Measurements from ENCODE around the gene PRDX3. TPM values are rescaled to one million over a fixed set of nuclear protein-coding genes. Genes with fewer than 3 reads are reported as not detected.

Gene PRDX3
- total and polyA plus RNA-seq, 4 donors = 84.1 to 155 (median 109) TPM

DNA sequence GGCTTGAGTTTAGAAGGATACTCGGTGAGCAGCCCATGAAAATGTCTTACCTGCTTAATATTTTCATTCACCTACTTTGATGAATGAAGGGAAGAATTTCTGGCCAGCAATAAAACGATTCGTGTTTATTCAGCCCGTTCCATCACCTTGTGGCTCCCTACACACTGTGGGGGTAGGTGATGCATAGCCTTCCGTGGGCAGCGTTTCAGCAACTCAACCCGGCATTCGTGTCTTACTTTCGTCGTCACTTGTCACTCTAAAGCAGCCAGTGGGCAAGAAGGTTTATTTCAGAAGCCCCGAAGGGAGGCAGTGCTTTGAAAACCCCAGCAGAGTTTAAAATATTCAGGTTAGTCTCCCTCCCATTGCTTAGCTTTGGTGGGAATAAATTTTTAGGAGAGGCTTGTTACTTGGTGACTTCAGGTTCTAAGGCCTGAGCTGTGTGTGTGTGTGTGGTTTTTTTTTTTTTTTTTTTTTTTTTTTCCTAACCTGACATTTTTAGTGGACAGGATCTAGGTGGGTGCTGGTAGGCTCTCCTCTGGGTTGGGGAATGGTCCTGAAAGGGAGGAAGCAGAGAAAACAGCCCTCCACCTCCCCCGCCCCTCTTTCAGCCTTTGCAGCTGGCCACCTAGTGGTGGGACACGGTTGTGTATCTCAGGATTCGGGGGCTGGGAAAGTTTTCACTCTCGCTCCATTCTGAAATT, 30.6 kb upstream of the PRDX3 start:
- H3K9ac ChIP-seq (ENCODE audit: insufficient read depth in 1 of 2, low read length in 2 of 2) = peak overlapping the region in 1 of 2 donors; percentile 88

GRCh38 chr10:119208553-119208940, 29.9 kb upstream of the PRDX3 start:
- 3 to 4% methylated on average over 3 of the region's 3 CpGs for WGBS, 2 donors
- no peaks in the 10 kb centered on the region for H3K9me3 ChIP-seq (ENCODE audit: control insufficient read depth in 4 of 4, insufficient read depth in 3 of 4, low read length in 3 of 4)
- H3K4me1 ChIP-seq (ENCODE audit: control insufficient read depth in 5 of 5, insufficient read depth in 5 of 5, low read length in 5 of 5) = peaks cover 0 to 54% (median 26%) of the 10 kb centered on the region in 5 donors

More for the DNA sequence above, 30.6 kb upstream of the PRDX3 start:
- 5 to 8% methylated on average over 15 of the region's 15 CpGs for WGBS, 2 donors
- Histone ChIP-seq H3K4me1 (ENCODE audit: control insufficient read depth in 5 of 5, insufficient read depth in 5 of 5, low read length in 5 of 5) (peaks cover 0 to 61% (median 26%) of the 10 kb centered on the region in 5 donors), H3K4me3 (peak overlapping the region; percentile 52), H3K27me3 (ENCODE audit: control insufficient read depth in 3 of 3, insufficient read depth in 3 of 3, low read length in 2 of 3) (no peaks in the 10 kb centered on the region), H3K27ac (ENCODE audit: low read depth in 1 of 2, low read length in 1 of 2) (peak overlapping the region; percentile 63 to 75), H3K36me3 (ENCODE audit: control insufficient read depth in 4 of 4, insufficient read depth in 4 of 4, low read length in 4 of 4) (peaks cover 0 to 9% (median 3%) of the 10 kb centered on the region in 4 donors), H3K9me3 (ENCODE audit: control insufficient read depth in 4 of 4, insufficient read depth in 3 of 4, low read length in 3 of 4) (no peaks in the 10 kb centered on the region)
- DNase-seq (peak; percentile 80 to 90 (median 87)), ATAC-seq (ENCODE audit: insufficient read depth, low FRiP score) (no peak)
- peak; percentile 53 for TF ChIP-seq CTCF (IDR thresholded peaks at IDR 0.05; ENCODE audit: control extremely low read depth, extremely low read depth)

GRCh38 chr10:119207713-119208552, 29.3 kb upstream of the PRDX3 start:
- H3K27ac ChIP-seq (ENCODE audit: low read depth in 1 of 2, low read length in 1 of 2) = peak overlapping the region; percentile 90 to 94
- peak overlapping the region; percentile 95 for H3K4me3 ChIP-seq
- no peak for TF ChIP-seq CTCF (IDR thresholded peaks at IDR 0.05; ENCODE audit: control extremely low read depth, extremely low read depth)
- no peaks in the 10 kb centered on the region for H3K9me3 ChIP-seq (ENCODE audit: control insufficient read depth in 4 of 4, insufficient read depth in 3 of 4, low read length in 3 of 4)
- H3K4me1 ChIP-seq (ENCODE audit: control insufficient read depth in 5 of 5, insufficient read depth in 5 of 5, low read length in 5 of 5) = peaks cover 0 to 50% (median 32%) of the 10 kb centered on the region in 5 donors
- no peaks in the 10 kb centered on the region for H3K27me3 ChIP-seq (ENCODE audit: control insufficient read depth in 3 of 3, insufficient read depth in 3 of 3, low read length in 2 of 3)
- DNase-seq (peak; percentile 66 to 83 (median 81)), ATAC-seq (ENCODE audit: insufficient read depth, low FRiP score) (peak; percentile 1)
- peaks cover 0 to 9% (median 2%) of the 10 kb centered on the region in 4 donors for H3K36me3 ChIP-seq (ENCODE audit: control insufficient read depth in 4 of 4, insufficient read depth in 4 of 4, low read length in 4 of 4)
- WGBS, 2 donors = 0% methylated on average over 54 to 62 of the region's 62 CpGs
- H3K9ac ChIP-seq (ENCODE audit: insufficient read depth in 1 of 2, low read length in 2 of 2) = peak overlapping the region in 1 of 2 donors; percentile 88

More at GRCh38 chr10:119208553-119208940, 29.9 kb upstream of the PRDX3 start:
- H3K27me3 ChIP-seq (ENCODE audit: control insufficient read depth in 3 of 3, insufficient read depth in 3 of 3, low read length in 2 of 3) = no peaks in the 10 kb centered on the region
- H3K36me3 ChIP-seq (ENCODE audit: control insufficient read depth in 4 of 4, insufficient read depth in 4 of 4, low read length in 4 of 4) = peaks cover 0 to 9% (median 3%) of the 10 kb centered on the region in 4 donors
- H3K4me3 ChIP-seq = peak overlapping the region; percentile 95
- H3K9ac ChIP-seq (ENCODE audit: insufficient read depth in 1 of 2, low read length in 2 of 2) = peak overlapping the region in 1 of 2 donors; percentile 88
- DNase-seq (peak in 2 of 3 donors; percentile 34 to 39), ATAC-seq (ENCODE audit: insufficient read depth, low FRiP score) (no peak)
- TF ChIP-seq CTCF (IDR thresholded peaks at IDR 0.05; ENCODE audit: control extremely low read depth, extremely low read depth) = no peak
- peak overlapping the region in 1 of 2 donors; percentile 90 for H3K27ac ChIP-seq (ENCODE audit: low read depth in 1 of 2, low read length in 1 of 2)

All from lung (tissue), 12 donors.